ENCODE measurements around the gene EHMT1. TPM values are rescaled to one million over a fixed set of nuclear protein-coding genes. Genes with fewer than 3 reads are reported as not detected.

The EHMT1 gene
- total and polyA plus RNA-seq, 9 of the 15 experiments (the other 6 are each of a cell fraction or from before 2014, with no cell fraction given) = 2.2 to 76.0 (median 36.4) TPM

DNA sequence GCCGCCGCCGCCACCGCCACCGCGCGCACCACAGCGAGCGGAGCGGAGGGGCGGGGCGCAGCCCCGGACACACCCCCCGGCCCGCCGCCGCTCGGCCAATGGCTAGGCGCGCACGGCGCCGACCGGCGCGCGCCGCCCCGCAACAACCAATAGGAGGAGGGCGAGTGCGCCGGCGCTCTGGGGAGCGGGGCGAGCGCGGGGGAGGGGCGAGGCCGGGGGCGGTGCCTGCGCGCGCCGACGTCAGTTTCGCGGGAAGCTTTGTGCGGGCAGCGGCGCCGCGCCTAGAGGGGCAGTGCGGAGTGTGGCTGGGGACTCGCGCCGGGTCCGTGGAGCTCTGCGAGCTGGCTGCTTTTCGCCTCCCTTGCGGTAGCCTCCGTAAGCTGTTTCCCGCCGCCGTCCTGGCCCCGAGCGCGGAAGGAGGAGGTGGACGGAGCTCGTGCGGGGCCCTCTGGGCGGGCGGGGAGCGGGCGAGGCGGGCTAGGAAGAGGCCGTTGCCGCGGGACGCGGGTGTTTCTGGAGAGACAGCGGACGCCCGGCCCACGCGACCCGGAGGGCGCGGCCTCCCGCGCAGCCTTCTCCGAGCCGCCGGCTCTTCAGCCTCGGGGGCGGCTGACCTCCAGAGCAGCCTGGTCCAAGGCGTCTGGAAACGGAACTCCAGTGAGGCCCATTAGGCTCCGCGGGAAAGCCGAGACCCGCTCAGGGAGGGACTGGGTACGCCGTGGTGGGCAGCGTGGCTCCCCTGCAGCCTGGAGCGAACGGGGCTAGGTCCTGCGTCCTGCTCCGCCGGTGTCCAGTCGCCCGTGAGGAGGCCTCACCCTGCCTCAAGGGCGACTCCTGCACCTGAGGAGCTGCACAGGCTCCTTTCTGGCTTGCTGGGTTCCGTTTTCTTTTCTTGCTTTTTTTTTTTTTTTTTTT, 28.1 kb upstream of the EHMT1 start, which contains the start of gene ZMYND19 (continued):
- TF ChIP-seq ATF2 (CRISPR knock-in tag; IDR thresholded peaks at IDR 0.05) = peak; percentile 47; the same call in 1 of the 2 replicates
- TF ChIP-seq SRSF3 (IDR thresholded peaks at IDR 0.05; ENCODE audit: insufficient read depth, low read length) = no peak
- TF ChIP-seq NFE2 (IDR thresholded peaks at IDR 0.05; ENCODE audit: low read depth) = peak; percentile 19; the same call in 1 of the 2 replicates
- TF ChIP-seq POLR2G (IDR thresholded peaks at IDR 0.05; ENCODE audit: low read depth, low read length) = peak; percentile 82
- TF ChIP-seq HMGXB4 (CRISPR knock-in tag; IDR thresholded peaks at IDR 0.05) = peak; percentile 69; the same call in 1 of the 2 replicates
- no peak for TF ChIP-seq HNRNPL (IDR thresholded peaks at IDR 0.05; ENCODE audit: low read depth, low read length)
- no peak for TF ChIP-seq ZNF778 (CRISPR knock-in tag; IDR thresholded peaks at IDR 0.05)
- peak; percentile 36; the same call in 1 of the 2 replicates for TF ChIP-seq TGIF2 (CRISPR knock-in tag; IDR thresholded peaks at IDR 0.05)
- TF ChIP-seq POLR2B (IDR thresholded peaks at IDR 0.05; ENCODE audit: low read depth, partially characterized antibody) = no peak
- no peak for TF ChIP-seq PCBP1 (IDR thresholded peaks at IDR 0.05; ENCODE audit: low read depth, low read length, poor library complexity, severe bottlenecking)
- TF ChIP-seq MBD2 (IDR thresholded peaks at IDR 0.05; ENCODE audit: borderline replicate concordance, low read depth) = no peak; the same call in 1 of the 2 replicates
- TF ChIP-seq ZNF263 (CRISPR knock-in tag; IDR thresholded peaks at IDR 0.05; ENCODE audit: borderline replicate concordance) = no peak
- TF ChIP-seq, protein P1, sequence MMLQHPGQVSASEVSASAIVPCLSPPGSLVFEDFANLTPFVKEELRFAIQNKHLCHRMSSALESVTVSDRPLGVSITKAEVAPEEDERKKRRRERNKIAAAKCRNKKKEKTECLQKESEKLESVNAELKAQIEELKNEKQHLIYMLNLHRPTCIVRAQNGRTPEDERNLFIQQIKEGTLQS (IDR thresholded peaks at IDR 0.05) = no peak
- TF ChIP-seq, protein P1 (CRISPR knock-in tag; conservative IDR thresholded peaks at IDR 0.05) = no peak
- TF ChIP-seq MAZ (CRISPR knock-in tag; conservative IDR thresholded peaks at IDR 0.05 in 1 of 2, IDR thresholded peaks at IDR 0.05 in 1 of 2) = peak; percentile 41 to 63
- TF ChIP-seq, protein P2, sequence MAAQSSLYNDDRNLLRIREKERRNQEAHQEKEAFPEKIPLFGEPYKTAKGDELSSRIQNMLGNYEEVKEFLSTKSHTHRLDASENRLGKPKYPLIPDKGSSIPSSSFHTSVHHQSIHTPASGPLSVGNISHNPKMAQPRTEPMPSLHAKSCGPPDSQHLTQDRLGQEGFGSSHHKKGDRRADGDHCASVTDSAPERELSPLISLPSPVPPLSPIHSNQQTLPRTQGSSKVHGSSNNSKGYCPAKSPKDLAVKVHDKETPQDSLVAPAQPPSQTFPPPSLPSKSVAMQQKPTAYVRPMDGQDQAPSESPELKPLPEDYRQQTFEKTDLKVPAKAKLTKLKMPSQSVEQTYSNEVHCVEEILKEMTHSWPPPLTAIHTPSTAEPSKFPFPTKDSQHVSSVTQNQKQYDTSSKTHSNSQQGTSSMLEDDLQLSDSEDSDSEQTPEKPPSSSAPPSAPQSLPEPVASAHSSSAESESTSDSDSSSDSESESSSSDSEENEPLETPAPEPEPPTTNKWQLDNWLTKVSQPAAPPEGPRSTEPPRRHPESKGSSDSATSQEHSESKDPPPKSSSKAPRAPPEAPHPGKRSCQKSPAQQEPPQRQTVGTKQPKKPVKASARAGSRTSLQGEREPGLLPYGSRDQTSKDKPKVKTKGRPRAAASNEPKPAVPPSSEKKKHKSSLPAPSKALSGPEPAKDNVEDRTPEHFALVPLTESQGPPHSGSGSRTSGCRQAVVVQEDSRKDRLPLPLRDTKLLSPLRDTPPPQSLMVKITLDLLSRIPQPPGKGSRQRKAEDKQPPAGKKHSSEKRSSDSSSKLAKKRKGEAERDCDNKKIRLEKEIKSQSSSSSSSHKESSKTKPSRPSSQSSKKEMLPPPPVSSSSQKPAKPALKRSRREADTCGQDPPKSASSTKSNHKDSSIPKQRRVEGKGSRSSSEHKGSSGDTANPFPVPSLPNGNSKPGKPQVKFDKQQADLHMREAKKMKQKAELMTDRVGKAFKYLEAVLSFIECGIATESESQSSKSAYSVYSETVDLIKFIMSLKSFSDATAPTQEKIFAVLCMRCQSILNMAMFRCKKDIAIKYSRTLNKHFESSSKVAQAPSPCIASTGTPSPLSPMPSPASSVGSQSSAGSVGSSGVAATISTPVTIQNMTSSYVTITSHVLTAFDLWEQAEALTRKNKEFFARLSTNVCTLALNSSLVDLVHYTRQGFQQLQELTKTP (IDR thresholded peaks at IDR 0.05; ENCODE audit: low read depth in 1 of 2, partially characterized antibody in 2 of 2) = no peak
